Erythroblast (primary cell): Measurements from ENCODE around the gene EDC3.
A peak's percentile ranks its signal among the peaks of the same experiment; 100 is the strongest.
"Not testable (repeated sequence)": the region's sequence is repeated elsewhere in the genome, so short reads cannot be mapped to it uniquely, and the experiment has no call there.

ENCODE experiments used
- DNase-seq, 2 experiments: peaks; one replicate each; lab custom pipeline; 2025; lab: John Stamatoyannopoulos, UW
- GATA1 ChIP-seq: IDR thresholded peaks from 2 replicates; pipeline ENCODE4 v1.6.1; 2011; ENCODE audit warnings: low read depth, mild to moderate bottlenecking, control low read depth, low read length, moderate library complexity
- POLR2A ChIP-seq: IDR thresholded peaks from 2 replicates; pipeline ENCODE4 v1.6.1; 2011; ENCODE audit warnings: mild to moderate bottlenecking, low read length

EDC3 gene

GRCh38 chr15:74611341-74611740 is 84.5 kb downstream of the EDC3 start:
- TF ChIP-seq GATA1 (no peak), POLR2A (no peak)

GRCh38 chr15:74610302-74610951 is 85.4 kb downstream of the EDC3 start:
- peak; percentile 99 to 100 for DNase-seq
- TF ChIP-seq POLR2A (peak; percentile 87), GATA1 (peak; percentile 99)

More at GRCh38 chr15:74611341-74611740, 84.5 kb downstream of the EDC3 start:
- DNase-seq = no peak

- TF ChIP-seq GATA1 (no peak), POLR2A (no peak)
- DNase-seq = no peak
Observed at GRCh38 chr15:74609938-74610301, 85.9 kb downstream of the EDC3 start.

GRCh38 chr15:74608786-74609185 is 87.0 kb downstream of the EDC3 start:
- DNase-seq = peak in 1 of 2 experiments; percentile 39
- TF ChIP-seq POLR2A = no peak
- TF ChIP-seq GATA1 = no peak

- no peak for DNase-seq
- no peak for TF ChIP-seq GATA1
- no peak for TF ChIP-seq POLR2A
Observed at GRCh38 chr15:74605795-74606150, 90.1 kb downstream of the EDC3 start.

GRCh38 chr15:74604983-74605794 is 90.6 kb downstream of the EDC3 start:
- DNase-seq = no peak
- peak; percentile 3 for TF ChIP-seq POLR2A
- TF ChIP-seq GATA1 = no peak

- DNase-seq = no peak
- TF ChIP-seq GATA1 (no peak), POLR2A (peak; percentile 30)
Observed at GRCh38 chr15:74603789-74604705, 91.8 kb downstream of the EDC3 start.

GRCh38 chr15:74603026-74603788 is 92.6 kb downstream of the EDC3 start:
- TF ChIP-seq GATA1 = no peak
- no peak for DNase-seq

- TF ChIP-seq GATA1 = no peak
- TF ChIP-seq POLR2A = no peak
- DNase-seq = peak in 1 of 2 experiments; percentile 41
Observed at GRCh38 chr15:74599156-74599555, 96.7 kb downstream of the EDC3 start.

GRCh38 chr15:74598126-74598842 is 97.5 kb downstream of the EDC3 start:
- DNase-seq = peak; percentile 92 to 95
- TF ChIP-seq POLR2A = peak; percentile 97
- no peak for TF ChIP-seq GATA1

GRCh38 chr15:74597146-74597705 is 98.6 kb downstream of the EDC3 start:
- DNase-seq = not testable (repeated sequence)

GRCh38 chr15:74596736-74597135 is 99.1 kb downstream of the EDC3 start:
- DNase-seq = not testable (repeated sequence)
